Activated T-cell treated with anti-CD3 and anti-CD28 coated beads for 24 hours (primary cell): ENCODE results near the gene S100A8.
A peak's percentile ranks its signal among the peaks of the same experiment; 100 is the strongest.

Source experiments
- DNase-seq: peaks from one replicate; pipeline ENCODE4 v3.0.0-alpha.2; 2020; ENCODE audit warnings: low read depth

S100A8 gene

GRCh38 chr1:153362187-153362775, 28.6 kb downstream of the S100A8 start:
- no peak for DNase-seq

- DNase-seq, result no peak
Observed at GRCh38 chr1:153361480-153362109, 29.3 kb downstream of the S100A8 start.

- no peak for DNase-seq
Observed at GRCh38 chr1:153360592-153361479, 30.0 kb downstream of the S100A8 start.

- no peak for DNase-seq
Observed at GRCh38 chr1:153360190-153360589, 30.7 kb downstream of the S100A8 start.

- no peak for DNase-seq
Observed at GRCh38 chr1:153359241-153359640, 31.6 kb downstream of the S100A8 start.

- DNase-seq, result no peak
Observed at GRCh38 chr1:153358691-153358975, 32.2 kb downstream of the S100A8 start.

- DNase-seq, result no peak
Observed at GRCh38 chr1:153357853-153358690, 32.8 kb downstream of the S100A8 start, which contains the start of gene S100A9. Gene S100A9, plus strand, starts transcription at chr1:153357854. Its CDS starts 430 bp downstream, at chr1:153358284.

GRCh38 chr1:153357076-153357852, 33.6 kb downstream of the S100A8 start:
- DNase-seq, result no peak

GRCh38 chr1:153356392-153357075, 34.3 kb downstream of the S100A8 start:
- no peak for DNase-seq

- DNase-seq, result peak; percentile 27
Observed at GRCh38 chr1:153355445-153356071, 35.3 kb downstream of the S100A8 start.

GRCh38 chr1:153354515-153355193, 36.2 kb downstream of the S100A8 start:
- no peak for DNase-seq

GRCh38 chr1:153353226-153353947, 37.5 kb downstream of the S100A8 start:
- DNase-seq, result no peak

- peak; percentile 52 for DNase-seq
Observed at GRCh38 chr1:153352523-153352922, 38.4 kb downstream of the S100A8 start.

GRCh38 chr1:153350321-153350957, 40.4 kb downstream of the S100A8 start:
- no peak for DNase-seq

- DNase-seq, result no peak
Observed at GRCh38 chr1:153349363-153350320, 41.2 kb downstream of the S100A8 start.

- DNase-seq, result no peak
Observed at GRCh38 chr1:153348511-153349362, 42.1 kb downstream of the S100A8 start, which contains the start of gene PGLYRP4. Gene PGLYRP4, minus strand, starts transcription at chr1:153348841. Its CDS starts 909 bp downstream, at chr1:153347932.
